ENCODE data around the gene RAB1B. TPM values are rescaled to one million over a fixed set of nuclear protein-coding genes. Genes with fewer than 3 reads are reported as not detected.

Gene RAB1B
- total RNA-seq, 1 experiment from 2014 or later = 380 TPM

DNA sequence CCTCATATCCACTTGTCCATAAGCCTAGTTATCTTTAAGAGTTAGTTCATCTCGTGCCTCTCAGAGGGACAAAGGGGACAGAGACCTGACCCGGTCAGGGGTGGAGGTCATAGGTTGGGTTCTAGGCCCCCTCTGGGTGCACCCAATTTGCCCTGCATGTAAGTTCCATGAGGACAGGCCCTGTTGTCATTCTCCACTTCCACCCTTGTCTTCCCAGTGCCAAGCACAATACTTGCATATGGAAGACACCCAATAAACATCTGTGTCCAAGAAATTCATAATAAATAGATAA is 21.8 kb downstream of the RAB1B start:
- Histone ChIP-seq H2AFZ (ENCODE audit: low read length) (no peak overlapping the region), H3K4me2 (ENCODE audit: low read length) (peak overlapping the region; percentile 91), H3K79me2 (ENCODE audit: low read length) (peaks cover 23% of the 10 kb centered on the region), H3K4me1 (ENCODE audit: insufficient read depth, low read length) (peaks cover 18% of the 10 kb centered on the region), H3K9me2 (replicated peaks; ENCODE audit: low read length) (no peaks in the 10 kb centered on the region), H4K20me1 (ENCODE audit: low read length) (no peaks in the 10 kb centered on the region), H3K9ac (ENCODE audit: low read length) (no peak overlapping the region), H3K27ac (ENCODE audit: low read length) (no peak overlapping the region), H3K36me3 (ENCODE audit: low read depth, low read length) (no peaks in the 10 kb centered on the region), H3K4me3 (ENCODE audit: low read length) (peak overlapping the region; percentile 90; the same call in 1 of the 2 replicates), H3F3A (ENCODE audit: low read length, unreplicated experiment) (no peaks in the 10 kb centered on the region), H3K9me3 (ENCODE audit: low read length) (no peaks in the 10 kb centered on the region), H3K27me3 (ENCODE audit: low read length) (peaks cover 12% of the 10 kb centered on the region)
- CTCF ChIA-PET = no interaction called here
- no TSS peak for BruUV-seq (replicated peaks)
- intact Hi-C loops (cut with micrococcal nuclease) = no loop called here
- TF ChIP-seq CTCF (conservative IDR thresholded peaks at IDR 0.05; ENCODE audit: low read depth, low read length) = no peak
- no peak for TF ChIP-seq EZH2 (IDR thresholded peaks at IDR 0.05; ENCODE audit: low read length, unreplicated experiment)
- TF ChIP-seq EZH2phosphoT487 (IDR thresholded peaks at IDR 0.05; ENCODE audit: borderline replicate concordance, low read length) = no peak
- DNase-seq (no peak), ATAC-seq (no peak)
- POLR2A ChIA-PET (ENCODE audit: unreplicated experiment) = no interaction called here

GRCh38 chr11:66291303-66291705 is 22.9 kb downstream of the RAB1B start:
- H3K9ac ChIP-seq (ENCODE audit: low read length) = no peak overlapping the region
- H3K36me3 ChIP-seq (ENCODE audit: low read depth, low read length) = no peaks in the 10 kb centered on the region
- H4K20me1 ChIP-seq (ENCODE audit: low read length) = no peaks in the 10 kb centered on the region
- ChIA-PET POLR2A (ENCODE audit: unreplicated experiment) (no interaction called here), CTCF (interaction anchor here (0.5 to 0.6 kb wide), 2 partner anchors 511 to 721 kb away, joined by 3 to 4 read pairs; partner anchors contain the start of gene ZNRD2)
- no peak overlapping the region for H3K4me3 ChIP-seq (ENCODE audit: low read length)
- H3K9me3 ChIP-seq (ENCODE audit: low read length) = no peaks in the 10 kb centered on the region
- intact Hi-C loops (cut with micrococcal nuclease) = no loop called here
- H3K79me2 ChIP-seq (ENCODE audit: low read length) = peaks cover 23% of the 10 kb centered on the region
- no peak for TF ChIP-seq EZH2 (IDR thresholded peaks at IDR 0.05; ENCODE audit: low read length, unreplicated experiment)
- no peak for TF ChIP-seq EZH2phosphoT487 (IDR thresholded peaks at IDR 0.05; ENCODE audit: borderline replicate concordance, low read length)
- TF ChIP-seq CTCF (conservative IDR thresholded peaks at IDR 0.05; ENCODE audit: low read depth, low read length) = no peak
- peaks cover 18% of the 10 kb centered on the region for H3K4me1 ChIP-seq (ENCODE audit: insufficient read depth, low read length)
- peaks cover 12% of the 10 kb centered on the region for H3K27me3 ChIP-seq (ENCODE audit: low read length)
- H3K4me2 ChIP-seq (ENCODE audit: low read length) = no peak overlapping the region
- H3K9me2 ChIP-seq (replicated peaks; ENCODE audit: low read length) = no peaks in the 10 kb centered on the region
- no peak for DNase-seq
- ATAC-seq = no peak
- H2AFZ ChIP-seq (ENCODE audit: low read length) = no peak overlapping the region
- BruUV-seq (replicated peaks) = no TSS peak
- H3F3A ChIP-seq (ENCODE audit: low read length, unreplicated experiment) = no peaks in the 10 kb centered on the region
- no peak overlapping the region for H3K27ac ChIP-seq (ENCODE audit: low read length)

DNA sequence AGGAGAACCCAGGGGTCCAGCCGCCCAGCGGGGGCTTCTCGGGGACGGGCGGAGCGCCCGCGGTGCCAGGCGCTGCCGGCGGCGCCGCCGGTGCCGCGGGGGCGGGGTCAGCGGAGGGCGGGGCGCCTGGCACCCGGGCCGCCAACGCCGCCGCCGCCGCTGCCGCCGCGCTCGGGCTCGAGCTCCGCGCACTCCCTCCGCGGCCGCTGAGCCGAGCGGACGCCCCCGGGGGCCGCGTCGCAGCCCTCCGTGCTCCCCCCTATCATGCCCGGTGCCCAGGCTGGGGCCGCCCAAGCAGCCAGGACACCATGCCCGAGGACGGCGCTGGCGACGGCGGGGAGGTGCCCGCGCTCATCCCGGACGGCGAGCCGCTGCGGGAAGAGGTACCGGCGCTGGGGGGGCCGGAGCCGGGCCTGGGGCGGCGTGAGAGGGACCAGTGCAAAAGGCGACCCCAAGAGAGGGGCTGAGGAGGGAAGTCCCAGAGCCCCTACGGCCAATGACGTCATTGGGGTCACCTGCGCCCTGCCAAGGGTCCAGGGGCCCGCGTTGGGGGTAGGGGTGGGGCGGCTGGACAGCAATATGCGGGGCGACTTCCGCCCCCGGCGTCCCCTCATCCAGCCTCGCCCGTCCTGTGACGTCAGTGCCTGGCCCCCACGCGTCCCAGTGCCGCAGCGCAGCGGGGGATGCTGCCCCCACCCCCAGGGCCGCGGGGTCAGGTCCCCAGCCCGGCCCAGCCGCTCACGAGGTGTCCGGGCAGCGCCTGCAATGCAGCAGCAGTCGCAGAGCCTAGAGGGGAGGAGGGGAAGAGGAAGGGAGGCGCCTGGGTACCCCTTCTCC is 23.5 kb downstream of the RAB1B start, which contains the start of gene TMEM151A:
TMEM151A (plus strand) TSS at position 189 of the 837 bp plus-strand sequence; CDS start at position 309, 120 bp downstream.
- ChIA-PET POLR2A (ENCODE audit: unreplicated experiment) (no interaction called here), CTCF (interaction anchor here (0.5 to 0.6 kb wide), 2 partner anchors 512 to 722 kb away, joined by 3 to 4 read pairs; partner anchors contain the start of gene ZNRD2)
- no peak for TF ChIP-seq CTCF (conservative IDR thresholded peaks at IDR 0.05; ENCODE audit: low read depth, low read length)
- Histone ChIP-seq H3K9ac (ENCODE audit: low read length) (no peak within 1 kb of the TSS), H2AFZ (ENCODE audit: low read length) (no peak within 1 kb of the TSS), H3K27ac (ENCODE audit: low read length) (no peak within 1 kb of the TSS), H3F3A (ENCODE audit: low read length, unreplicated experiment) (no peaks in the 10 kb centered on the region), H4K20me1 (ENCODE audit: low read length) (no peaks in the 10 kb centered on the region), H3K27me3 (ENCODE audit: low read length) (peaks cover 12% of the 10 kb centered on the region), H3K4me3 (ENCODE audit: low read length) (no peak within 1 kb of the TSS), H3K9me2 (replicated peaks; ENCODE audit: low read length) (no peaks in the 10 kb centered on the region), H3K9me3 (ENCODE audit: low read length) (no peaks in the 10 kb centered on the region), H3K79me2 (ENCODE audit: low read length) (peaks cover 19% of the 10 kb centered on the region), H3K36me3 (ENCODE audit: low read depth, low read length) (no peaks in the 10 kb centered on the region), H3K4me2 (ENCODE audit: low read length) (no peak within 1 kb of the TSS), H3K4me1 (ENCODE audit: insufficient read depth, low read length) (peaks cover 18% of the 10 kb centered on the region)
- ATAC-seq (no peak), DNase-seq (no peak)
- no TSS peak for BruUV-seq (replicated peaks)
- intact Hi-C loops (cut with micrococcal nuclease) = no loop called here

Data from PC-3 (cell line).